Retina (tissue), 1 donor: Measurements from ENCODE around the gene BTBD1.
"Not testable (repeated sequence)": the region's sequence is repeated elsewhere in the genome, so short reads cannot be mapped to it uniquely, and the experiment has no call there.

Experiments used
- DNase-seq: peaks from one replicate; pipeline ENCODE4 v3.0.0-alpha.2; 2016

Gene BTBD1

GRCh38 chr15:83053151-83053550 is 13.9 kb downstream of the BTBD1 start:
- DNase-seq: no peak

- no peak for DNase-seq
These were observed 20.4 kb downstream of the BTBD1 start for GRCh38 chr15:83046558-83047127.

DNA sequence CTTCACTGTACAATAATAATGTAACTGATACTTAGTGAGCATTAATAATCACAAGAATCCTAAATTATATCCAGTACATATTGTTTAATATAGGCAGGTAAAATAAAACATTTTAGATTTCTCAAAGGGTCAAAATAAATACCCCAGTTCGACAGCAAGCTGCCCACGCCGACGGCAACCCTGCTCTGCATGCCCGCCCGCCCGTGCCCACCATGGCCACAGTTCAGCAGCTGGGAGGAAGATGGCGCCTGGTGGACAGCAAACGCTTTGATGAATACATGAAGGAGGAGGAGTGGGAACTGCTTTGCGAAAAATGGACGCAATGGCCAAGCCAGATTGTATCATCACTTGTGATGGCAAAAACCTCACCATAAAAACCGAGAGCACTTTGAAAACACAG is 22.9 kb downstream of the BTBD1 start:
- DNase-seq: no peak

GRCh38 chr15:83039206-83039605 is 27.8 kb downstream of the BTBD1 start:
- DNase-seq: no peak

DNA sequence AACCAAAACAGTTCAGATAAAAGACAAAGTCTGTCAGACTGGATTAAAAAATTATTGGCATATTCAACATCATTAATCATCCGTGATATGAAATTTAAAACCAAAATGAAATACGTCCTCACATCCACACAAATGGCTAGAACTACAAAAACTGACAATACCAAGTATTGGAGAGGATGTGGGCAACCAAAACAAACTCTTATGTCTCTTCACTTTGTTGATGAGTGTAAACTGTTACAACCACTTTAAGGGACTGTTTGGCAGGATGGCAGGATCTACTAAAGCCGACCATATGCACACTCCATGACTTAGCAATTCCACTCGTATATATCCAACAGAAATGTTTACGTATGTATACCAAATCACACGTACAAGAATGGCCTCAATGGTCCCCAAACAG is 30.8 kb downstream of the BTBD1 start:
- DNase-seq: no peak

GRCh38 chr15:83031234-83031633 is 35.8 kb downstream of the BTBD1 start:
- not testable (repeated sequence) for DNase-seq

GRCh38 chr15:83030021-83030420 is 37.0 kb downstream of the BTBD1 start:
- no peak for DNase-seq

DNA sequence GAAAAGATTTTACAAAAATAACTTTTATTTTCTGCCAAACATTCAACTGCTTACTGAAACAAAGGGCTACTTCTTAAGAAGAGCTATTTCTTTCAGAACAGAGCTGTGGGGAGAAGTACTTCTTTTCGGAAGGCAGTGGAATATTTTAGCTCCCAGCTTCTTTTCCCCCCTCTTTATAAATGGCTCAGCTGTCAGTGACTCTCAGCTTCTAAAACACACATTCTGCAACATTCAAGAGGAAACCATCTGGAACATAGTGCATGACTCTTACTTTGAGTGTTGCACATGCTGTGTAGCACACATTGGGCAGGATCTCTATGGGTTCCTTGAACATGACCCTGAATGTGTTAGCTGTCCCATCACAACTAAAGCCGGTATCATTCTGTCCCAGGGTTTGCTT is 48.6 kb downstream of the BTBD1 start:
- no peak for DNase-seq

- no peak for DNase-seq
These were observed 50.1 kb downstream of the BTBD1 start for GRCh38 chr15:83016906-83017305.

DNA sequence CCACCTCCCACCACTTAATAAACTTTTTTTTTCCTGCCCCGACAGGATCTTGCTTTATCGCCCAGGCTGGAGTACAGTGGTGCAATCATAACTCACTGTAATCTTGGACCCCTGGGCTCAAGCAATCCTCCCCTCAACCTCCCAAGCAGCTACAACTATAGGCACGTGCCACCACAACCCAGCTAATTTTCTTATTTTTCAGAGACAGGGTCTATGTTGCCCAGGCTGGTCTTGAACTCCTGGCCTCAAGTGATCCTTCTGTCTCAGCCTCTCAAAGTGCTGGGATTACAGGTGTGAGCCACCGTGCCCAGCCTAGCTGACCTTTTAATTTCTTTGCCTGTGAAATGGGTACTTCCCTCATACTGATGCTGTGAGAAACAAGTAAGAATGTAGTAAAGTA is 51.7 kb downstream of the BTBD1 start:
- DNase-seq: no peak

DNA sequence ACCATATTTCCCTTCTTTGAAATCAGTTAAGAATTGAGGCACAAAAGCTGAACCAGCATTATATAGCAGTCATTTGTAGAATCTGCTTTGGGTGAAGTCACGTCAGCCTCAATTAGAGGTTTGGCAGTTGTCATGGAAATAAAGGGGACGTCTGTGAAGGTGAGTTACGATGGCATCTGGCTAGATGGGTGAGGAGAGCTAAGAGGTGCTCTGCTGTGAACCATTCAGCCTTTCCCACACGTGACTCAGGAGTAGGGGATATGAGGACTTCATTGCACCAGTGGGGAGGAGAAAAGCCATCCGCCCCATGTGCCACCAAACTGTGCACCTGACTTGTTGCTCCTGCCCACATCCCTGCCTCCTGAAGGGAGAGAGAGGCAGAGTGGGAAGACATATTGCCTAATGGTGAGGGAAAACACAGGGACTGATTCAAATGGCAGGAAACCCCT is 52.8 kb downstream of the BTBD1 start:
- no peak for DNase-seq

DNA sequence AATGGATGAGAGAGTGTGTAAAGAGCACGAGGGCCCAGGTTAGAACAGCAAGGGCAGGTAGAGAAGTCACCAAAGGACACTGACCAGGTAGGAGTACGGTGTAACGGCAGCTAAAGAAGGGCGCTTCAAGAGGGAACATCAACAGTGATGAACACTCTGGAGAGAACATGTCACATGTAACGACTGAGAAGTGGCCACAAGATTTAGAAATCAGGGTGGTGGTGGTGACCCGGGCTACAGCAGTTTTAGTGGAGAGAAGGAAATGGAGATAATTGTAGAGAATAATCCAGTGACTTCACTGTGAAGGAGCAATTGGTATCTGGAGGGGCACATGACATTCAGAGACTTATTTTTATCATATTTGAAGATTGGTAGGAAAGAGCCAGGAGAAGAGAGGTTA is 54.4 kb downstream of the BTBD1 start:
- no peak for DNase-seq

- DNase-seq: no peak
These were observed 55.0 kb downstream of the BTBD1 start for GRCh38 chr15:83012076-83012426.

- DNase-seq: peak; percentile 96
These were observed 55.6 kb downstream of the BTBD1 start, which contains the start of gene C15orf40 for GRCh38 chr15:83011271-83012075. C15orf40 (minus strand) TSS chr15:83011639; CDS start chr15:83011607, 32 bp downstream.

- DNase-seq: peak; percentile 84
These were observed 56.3 kb downstream of the BTBD1 start for GRCh38 chr15:83010709-83011270.

GRCh38 chr15:83000672-83001031 is 66.4 kb downstream of the BTBD1 start:
- DNase-seq: not testable (repeated sequence)

GRCh38 chr15:82999905-83000671 is 67.0 kb downstream of the BTBD1 start:
- DNase-seq: peak; percentile 60

DNA sequence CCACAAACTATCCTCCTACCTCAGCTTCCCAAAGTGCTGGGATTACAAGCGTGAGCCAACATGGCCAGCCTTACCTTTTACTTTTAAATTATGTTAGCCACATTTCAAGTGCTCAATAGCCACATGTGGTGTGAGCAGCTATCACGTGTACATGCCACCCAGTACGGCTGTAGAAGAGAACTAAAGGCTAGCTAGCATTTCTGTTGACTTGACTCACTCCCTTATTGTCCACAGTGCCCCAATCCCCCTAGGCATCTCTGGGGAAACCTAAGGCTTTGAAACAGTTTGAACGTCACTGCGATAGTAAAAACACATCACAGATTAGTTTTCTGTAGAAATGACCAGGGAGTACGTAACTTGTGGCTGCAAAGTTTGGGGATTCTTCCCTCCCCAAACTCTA is 67.6 kb downstream of the BTBD1 start:
- DNase-seq: no peak

GRCh38 chr15:82995938-82996337 is 71.1 kb downstream of the BTBD1 start:
- DNase-seq: no peak

DNA sequence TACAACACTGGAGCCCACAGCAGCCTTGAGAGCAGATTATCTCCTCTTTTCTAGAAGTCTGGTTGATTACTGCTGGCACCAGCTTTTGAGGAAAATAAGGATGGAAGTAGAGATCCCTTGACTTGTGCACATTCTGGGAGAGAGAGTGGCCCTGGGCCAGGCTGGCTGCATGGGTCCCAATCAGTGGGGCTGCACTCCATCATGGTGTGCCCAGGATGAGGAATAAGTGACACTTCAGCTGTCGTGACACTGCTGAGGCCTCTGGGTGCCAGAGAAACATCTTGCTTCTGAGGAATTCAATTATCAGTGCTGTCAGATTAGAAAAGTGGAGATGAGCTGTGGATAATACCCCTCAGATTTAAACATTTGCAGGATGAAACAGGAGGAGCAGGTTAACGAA is 72.0 kb downstream of the BTBD1 start:
- no peak for DNase-seq

DNA sequence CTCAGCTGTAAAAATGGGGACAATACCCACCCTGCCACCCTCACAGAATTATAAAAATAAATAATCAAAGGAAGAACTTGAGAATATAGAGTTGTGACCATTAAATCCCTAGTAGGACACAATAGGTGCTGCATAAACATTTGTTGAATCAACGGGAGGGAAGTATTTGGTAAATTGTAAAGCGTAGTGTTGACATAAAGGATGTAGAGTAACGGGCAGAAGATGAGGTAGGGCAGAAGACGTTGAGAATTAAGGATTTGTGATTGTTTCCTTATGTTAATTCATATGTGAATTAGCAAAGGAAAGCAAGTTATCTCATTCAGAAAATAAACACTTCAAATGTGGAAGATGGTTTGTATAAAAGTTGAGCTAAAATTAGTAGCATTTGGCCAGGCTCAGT is 73.9 kb downstream of the BTBD1 start:
- no peak for DNase-seq

GRCh38 chr15:82992436-82992998 is 74.5 kb downstream of the BTBD1 start:
- DNase-seq: no peak

- DNase-seq: no peak
These were observed 80.6 kb downstream of the BTBD1 start for GRCh38 chr15:82986442-82986780.
